ENCODE measurements around the gene HERC2. TPM values are rescaled to one million over a fixed set of nuclear protein-coding genes. Genes with fewer than 3 reads are reported as not detected.

Gene HERC2
- total and polyA plus RNA-seq, 2 donors from 2014 or later = 17.9 to 58.4 TPM

GRCh38 chr15:28106294-28107110, 215.5 kb downstream of the HERC2 start:
- DNase-seq = peak in 4 of 5 donors; percentile 27 to 75 (median 58)
- intact Hi-C loops (cut with DNase I) = no loop called here
- Histone ChIP-seq H3K4me3 (ENCODE audit: low read length in 3 of 3) (peak overlapping the region in 1 of 3 donors; percentile 62), H3K4me1 (ENCODE audit: control insufficient read depth in 2 of 3, insufficient read depth in 2 of 3, low read depth in 1 of 3, low read length in 3 of 3) (peaks cover 0 to 11% (median 0%) of the 10 kb centered on the region in 3 donors), H3K9me3 (ENCODE audit: control insufficient read depth in 2 of 3, insufficient read depth in 1 of 3, low read length in 3 of 3) (no peaks in the 10 kb centered on the region), H3K27me3 (ENCODE audit: control insufficient read depth, insufficient read depth, low read length) (no peaks in the 10 kb centered on the region), H3K9ac (ENCODE audit: low read length in 3 of 3) (no peak overlapping the region), H3K36me3 (ENCODE audit: control insufficient read depth in 2 of 3, insufficient read depth in 3 of 3, low read length in 3 of 3) (peaks cover 0 to 3% (median 2%) of the 10 kb centered on the region in 3 donors), H3K27ac (ENCODE audit: low read depth in 2 of 2, low read length in 2 of 2) (no peak overlapping the region)
- no peak for FAIRE-seq
- TF ChIP-seq CTCF (IDR thresholded peaks at IDR 0.05; ENCODE audit: borderline replicate concordance, extremely low read depth, insufficient read depth) = no peak

- peaks cover 0 to 11% (median 0%) of the 10 kb centered on the region in 3 donors for H3K4me1 ChIP-seq (ENCODE audit: control insufficient read depth in 2 of 3, insufficient read depth in 2 of 3, low read depth in 1 of 3, low read length in 3 of 3)
- H3K36me3 ChIP-seq (ENCODE audit: control insufficient read depth in 2 of 3, insufficient read depth in 3 of 3, low read length in 3 of 3) = no peaks in the 10 kb centered on the region
- H3K9me3 ChIP-seq (ENCODE audit: control insufficient read depth in 2 of 3, insufficient read depth in 1 of 3, low read length in 3 of 3) = no peaks in the 10 kb centered on the region
- H3K27me3 ChIP-seq (ENCODE audit: control insufficient read depth, insufficient read depth, low read length) = no peaks in the 10 kb centered on the region
- H3K4me3 ChIP-seq (ENCODE audit: low read length in 3 of 3) = peak overlapping the region in 1 of 3 donors; percentile 11
- DNase-seq (no peak), FAIRE-seq (no peak)
- intact Hi-C loops (cut with DNase I) = no loop called here
- TF ChIP-seq CTCF (IDR thresholded peaks at IDR 0.05; ENCODE audit: borderline replicate concordance, extremely low read depth, insufficient read depth) = no peak
- H3K9ac ChIP-seq (ENCODE audit: low read length in 3 of 3) = no peak overlapping the region
- no peak overlapping the region for H3K27ac ChIP-seq (ENCODE audit: low read depth in 2 of 2, low read length in 2 of 2)
Measured at GRCh38 chr15:28105793-28106192, 216.2 kb downstream of the HERC2 start.

GRCh38 chr15:28105224-28105791, 216.7 kb downstream of the HERC2 start:
- Histone ChIP-seq H3K27ac (ENCODE audit: low read depth in 2 of 2, low read length in 2 of 2) (no peak overlapping the region), H3K9me3 (ENCODE audit: control insufficient read depth in 2 of 3, insufficient read depth in 1 of 3, low read length in 3 of 3) (no peaks in the 10 kb centered on the region), H3K4me1 (ENCODE audit: control insufficient read depth in 2 of 3, insufficient read depth in 2 of 3, low read depth in 1 of 3, low read length in 3 of 3) (peaks cover 0 to 11% (median 0%) of the 10 kb centered on the region in 3 donors), H3K4me3 (ENCODE audit: low read length in 3 of 3) (no peak overlapping the region), H3K9ac (ENCODE audit: low read length in 3 of 3) (no peak overlapping the region), H3K36me3 (ENCODE audit: control insufficient read depth in 2 of 3, insufficient read depth in 3 of 3, low read length in 3 of 3) (no peaks in the 10 kb centered on the region), H3K27me3 (ENCODE audit: control insufficient read depth, insufficient read depth, low read length) (peaks cover under 1% of the 10 kb centered on the region)
- TF ChIP-seq CTCF (IDR thresholded peaks at IDR 0.05; ENCODE audit: borderline replicate concordance, extremely low read depth, insufficient read depth) = no peak
- FAIRE-seq (no peak), DNase-seq (peak in 1 of 5 donors; percentile 49)
- intact Hi-C loops (cut with DNase I) = no loop called here

Measured in kidney (tissue), 14 donors.